Activated CD4-positive, CD25-positive, alpha-beta regulatory T cell (primary cell): Measurements from ENCODE around the gene NCOA1.
"Not testable (repeated sequence)": the region's sequence is repeated elsewhere in the genome, so short reads cannot be mapped to it uniquely, and the experiment has no call there.

Experiments used
- DNase-seq, 4 experiments: peaks; one replicate each; lab custom pipeline; 2025; lab: John Stamatoyannopoulos, UW

Gene NCOA1

GRCh38 chr2:24474053-24474452, 17.0 kb upstream of the NCOA1 start:
- DNase-seq = no peak

- no peak for DNase-seq
Measured at GRCh38 chr2:24477229-24477628, 13.8 kb upstream of the NCOA1 start.

GRCh38 chr2:24478243-24478642, 12.8 kb upstream of the NCOA1 start:
- DNase-seq = no peak

- DNase-seq = no peak
Measured at GRCh38 chr2:24480245-24480644, 10.8 kb upstream of the NCOA1 start.

- no peak for DNase-seq
Measured at GRCh38 chr2:24482251-24482971, 8.6 kb upstream of the NCOA1 start.

GRCh38 chr2:24482972-24483300, 8.1 kb upstream of the NCOA1 start:
- DNase-seq = no peak

GRCh38 chr2:24484677-24485076, 6.4 kb upstream of the NCOA1 start:
- DNase-seq = not testable (repeated sequence)

GRCh38 chr2:24485197-24485596, 5.9 kb upstream of the NCOA1 start:
- DNase-seq = no peak

- no peak for DNase-seq
Measured at GRCh38 chr2:24486636-24487205, 4.3 kb upstream of the NCOA1 start.

GRCh38 chr2:24489465-24490180, 1.4 kb upstream of the NCOA1 start:
- DNase-seq = no peak

- DNase-seq = no peak
Measured at GRCh38 chr2:24490181-24490689, 819 bp upstream of the NCOA1 start.

GRCh38 chr2:24491542-24492420, 727 bp downstream of the NCOA1 start:
- peak; percentile 14 to 56 (median 30) for DNase-seq

GRCh38 chr2:24492421-24493279, 1.6 kb downstream of the NCOA1 start:
- no peak for DNase-seq

- DNase-seq = no peak
Measured at GRCh38 chr2:24493713-24494112, 2.7 kb downstream of the NCOA1 start.

- DNase-seq = no peak
Measured at GRCh38 chr2:24494410-24494809, 3.4 kb downstream of the NCOA1 start.

- DNase-seq = no peak
Measured at GRCh38 chr2:24495451-24495850, 4.4 kb downstream of the NCOA1 start.

- DNase-seq = no peak
Measured at GRCh38 chr2:24496959-24497358, 5.9 kb downstream of the NCOA1 start.

GRCh38 chr2:24497685-24498084, 6.6 kb downstream of the NCOA1 start:
- no peak for DNase-seq

GRCh38 chr2:24498121-24498520, 7.1 kb downstream of the NCOA1 start:
- no peak for DNase-seq

- no peak for DNase-seq
Measured at GRCh38 chr2:24501813-24502212, 10.8 kb downstream of the NCOA1 start.
